Retinal pigment epithelial cell (primary cell): ENCODE measurements around the gene ADCY3.

Experiments used
- DNase-seq: peaks from one replicate; pipeline ENCODE4 v3.0.0-alpha.2; 2010; ENCODE audit warnings: low read depth
- H3K4me3 ChIP-seq: 2 replicates; pipeline ENCODE4 v1.5.1; 2011; ENCODE audit warnings: mild to moderate bottlenecking, low read length, control low read depth, moderate library complexity
- CTCF ChIP-seq: conservative IDR thresholded peaks from 2 replicates; pipeline ENCODE4 v1.5.1; 2011; ENCODE audit warnings: low read depth, low read length, control low read depth, inconsistent platforms

ADCY3 gene

GRCh38 chr2:24833821-24834732 is 86.0 kb downstream of the ADCY3 start:
- DNase-seq, result no peak
- no peak overlapping the region for H3K4me3 ChIP-seq
- no peak for TF ChIP-seq CTCF

GRCh38 chr2:24832931-24833701 is 86.9 kb downstream of the ADCY3 start:
- H3K4me3 ChIP-seq, result no peak overlapping the region
- no peak for DNase-seq
- no peak for TF ChIP-seq CTCF

GRCh38 chr2:24832521-24832920 is 87.5 kb downstream of the ADCY3 start:
- no peak for TF ChIP-seq CTCF
- no peak for DNase-seq

GRCh38 chr2:24832073-24832461 is 88.0 kb downstream of the ADCY3 start:
- TF ChIP-seq CTCF, result no peak
- no peak overlapping the region for H3K4me3 ChIP-seq
- no peak for DNase-seq

More at GRCh38 chr2:24832521-24832920, 87.5 kb downstream of the ADCY3 start:
- no peak overlapping the region for H3K4me3 ChIP-seq

- TF ChIP-seq CTCF, result no peak
- DNase-seq, result no peak
- no peak overlapping the region for H3K4me3 ChIP-seq
Measured at GRCh38 chr2:24831221-24832072, 88.6 kb downstream of the ADCY3 start.

- DNase-seq, result no peak
- no peak for TF ChIP-seq CTCF
- H3K4me3 ChIP-seq, result no peak overlapping the region
Measured at GRCh38 chr2:24830786-24831185, 89.3 kb downstream of the ADCY3 start.
